ENCODE results near the gene B4GALNT3.

Gene B4GALNT3

GRCh38 chr12:505221-505620 lies 45.5 kb downstream of the B4GALNT3 start:
- in situ Hi-C loops (cut with MboI; ENCODE audit: low pct_unique_long_range_greater_than_20kb, low sequenced_read_pairs, unreplicated experiment) = no loop called here
- DNase-seq (ENCODE audit: low spot score) = no peak
- no peak for TF ChIP-seq CTCF (IDR thresholded peaks at IDR 0.05; ENCODE audit: extremely low read depth, insufficient read depth, missing control alignments)

- in situ Hi-C loops (cut with MboI; ENCODE audit: low pct_unique_long_range_greater_than_20kb, low sequenced_read_pairs, unreplicated experiment) = no loop called here
- no peak for DNase-seq (ENCODE audit: low spot score)
- TF ChIP-seq CTCF (IDR thresholded peaks at IDR 0.05; ENCODE audit: extremely low read depth, insufficient read depth, missing control alignments) = no peak
These were observed 47.7 kb downstream of the B4GALNT3 start for GRCh38 chr12:507391-507796.

- in situ Hi-C loops (cut with MboI; ENCODE audit: low pct_unique_long_range_greater_than_20kb, low sequenced_read_pairs, unreplicated experiment) = no loop called here
- TF ChIP-seq CTCF (IDR thresholded peaks at IDR 0.05; ENCODE audit: extremely low read depth, insufficient read depth, missing control alignments) = no peak
- DNase-seq (ENCODE audit: low spot score) = no peak
These were observed 48.4 kb downstream of the B4GALNT3 start for GRCh38 chr12:508145-508544.

- no peak for DNase-seq (ENCODE audit: low spot score)
- no peak for TF ChIP-seq CTCF (IDR thresholded peaks at IDR 0.05; ENCODE audit: extremely low read depth, insufficient read depth, missing control alignments)
- in situ Hi-C loops (cut with MboI; ENCODE audit: low pct_unique_long_range_greater_than_20kb, low sequenced_read_pairs, unreplicated experiment) = no loop called here
These were observed 49.1 kb downstream of the B4GALNT3 start for GRCh38 chr12:508795-509194.

GRCh38 chr12:509500-509899 lies 49.8 kb downstream of the B4GALNT3 start:
- in situ Hi-C loops (cut with MboI; ENCODE audit: low pct_unique_long_range_greater_than_20kb, low sequenced_read_pairs, unreplicated experiment) = no loop called here

GRCh38 chr12:510071-510825 lies 50.5 kb downstream of the B4GALNT3 start:
- in situ Hi-C loops (cut with MboI; ENCODE audit: low pct_unique_long_range_greater_than_20kb, low sequenced_read_pairs, unreplicated experiment) = no loop called here
- no peak for TF ChIP-seq CTCF (IDR thresholded peaks at IDR 0.05; ENCODE audit: extremely low read depth, insufficient read depth, missing control alignments)
- no peak for DNase-seq (ENCODE audit: low spot score)

More at GRCh38 chr12:509500-509899, 49.8 kb downstream of the B4GALNT3 start:
- no peak for DNase-seq (ENCODE audit: low spot score)
- TF ChIP-seq CTCF (IDR thresholded peaks at IDR 0.05; ENCODE audit: extremely low read depth, insufficient read depth, missing control alignments) = no peak
